ENCODE data around the gene AK4. TPM values are rescaled to one million over a fixed set of nuclear protein-coding genes. Genes with fewer than 3 reads are reported as not detected.
A peak's percentile ranks its signal among the peaks of the same experiment; 100 is the strongest.

Gene AK4
- total RNA-seq, 1 donor from 2014 or later: 133 TPM

DNA sequence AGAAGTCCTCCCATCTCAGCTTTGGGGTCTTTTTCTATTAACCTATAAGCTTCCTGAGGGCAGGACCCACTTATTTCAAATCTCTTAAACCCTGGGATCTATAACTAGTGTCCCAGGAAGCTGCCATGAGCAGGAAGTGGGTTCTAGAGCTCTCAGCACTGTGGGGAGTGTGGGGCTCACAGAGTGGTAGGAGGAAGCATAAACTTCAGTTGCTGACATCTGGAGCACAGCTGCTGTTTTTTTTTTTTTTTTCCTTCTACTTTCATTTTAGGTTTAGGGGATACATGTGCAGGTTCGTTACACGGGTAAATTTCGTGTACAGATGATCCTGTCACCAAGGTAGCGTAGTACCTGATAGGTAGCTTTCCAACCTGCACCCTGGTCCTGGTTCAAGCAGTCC lies 59.3 kb downstream of the AK4 start:
- no peaks in the 10 kb centered on the region for H3K9me3 Mint-ChIP-seq (ENCODE audit: unreplicated experiment)
- no peaks in the 10 kb centered on the region for H4K20me1 ChIP-seq (ENCODE audit: insufficient read depth, low read length)
- FAIRE-seq (no peak), DNase-seq (ENCODE audit: low read depth) (no peak)
- no peaks in the 10 kb centered on the region for H3K9me3 ChIP-seq (ENCODE audit: insufficient read depth, low read depth, low read length)
- no peak overlapping the region for H3K4me3 Mint-ChIP-seq (ENCODE audit: unreplicated experiment)
- H3K27me3 ChIP-seq (ENCODE audit: insufficient read depth, low read length): no peaks in the 10 kb centered on the region
- no peaks in the 10 kb centered on the region for H3K36me3 ChIP-seq (ENCODE audit: insufficient read depth, low read length)
- H3K27ac ChIP-seq (ENCODE audit: low read depth, low read length): no peak overlapping the region
- no peak overlapping the region for H3K9ac ChIP-seq (ENCODE audit: low read length)
- TF ChIP-seq EZH2 (IDR thresholded peaks at IDR 0.05; ENCODE audit: insufficient read depth, low read length): no peak
- no peaks in the 10 kb centered on the region for H3K4me1 ChIP-seq (ENCODE audit: insufficient read depth, low read length)
- H3K36me3 Mint-ChIP-seq (ENCODE audit: low read depth, unreplicated experiment): peaks cover 5% of the 10 kb centered on the region
- no peak overlapping the region for H3K4me2 ChIP-seq (ENCODE audit: low read length)
- H3K27me3 Mint-ChIP-seq (ENCODE audit: low read depth, unreplicated experiment): no peaks in the 10 kb centered on the region
- no peaks in the 10 kb centered on the region for H3K79me2 ChIP-seq (ENCODE audit: insufficient read depth, low read length)
- no peak overlapping the region for H2AFZ ChIP-seq (ENCODE audit: low read depth, low read length)
- peaks cover 3% of the 10 kb centered on the region for H3K4me1 Mint-ChIP-seq (ENCODE audit: low read depth, unreplicated experiment)
- H3K27ac Mint-ChIP-seq (ENCODE audit: unreplicated experiment): no peak overlapping the region
- no peak overlapping the region for H3K4me3 ChIP-seq (ENCODE audit: insufficient read depth, low read depth, low read length)

- Mint-ChIP-seq H3K4me1 (ENCODE audit: low read depth, unreplicated experiment) (peaks cover 3% of the 10 kb centered on the region), H3K4me3 (ENCODE audit: unreplicated experiment) (no peak overlapping the region), H3K9me3 (ENCODE audit: unreplicated experiment) (no peaks in the 10 kb centered on the region), H3K27ac (ENCODE audit: unreplicated experiment) (no peak overlapping the region), H3K36me3 (ENCODE audit: low read depth, unreplicated experiment) (peaks cover 5% of the 10 kb centered on the region), H3K27me3 (ENCODE audit: low read depth, unreplicated experiment) (no peaks in the 10 kb centered on the region)
- H3K9ac ChIP-seq (ENCODE audit: low read length): no peak overlapping the region
- DNase-seq (ENCODE audit: low read depth): no peak
- H3K4me3 ChIP-seq (ENCODE audit: insufficient read depth, low read depth, low read length): no peak overlapping the region
- no peaks in the 10 kb centered on the region for H3K36me3 ChIP-seq (ENCODE audit: insufficient read depth, low read length)
- no peaks in the 10 kb centered on the region for H4K20me1 ChIP-seq (ENCODE audit: insufficient read depth, low read length)
- no peaks in the 10 kb centered on the region for H3K9me3 ChIP-seq (ENCODE audit: insufficient read depth, low read depth, low read length)
- no peaks in the 10 kb centered on the region for H3K4me1 ChIP-seq (ENCODE audit: insufficient read depth, low read length)
- no peaks in the 10 kb centered on the region for H3K79me2 ChIP-seq (ENCODE audit: insufficient read depth, low read length)
- H3K4me2 ChIP-seq (ENCODE audit: low read length): no peak overlapping the region
- no peak overlapping the region for H2AFZ ChIP-seq (ENCODE audit: low read depth, low read length)
- H3K27ac ChIP-seq (ENCODE audit: low read depth, low read length): no peak overlapping the region
- TF ChIP-seq CTCF (IDR thresholded peaks at IDR 0.05; ENCODE audit: insufficient read depth, low read depth, low read length) (no peak), EZH2 (IDR thresholded peaks at IDR 0.05; ENCODE audit: insufficient read depth, low read length) (no peak)
- no peak for FAIRE-seq
- H3K27me3 ChIP-seq (ENCODE audit: insufficient read depth, low read length): peaks cover 3% of the 10 kb centered on the region
Observed at GRCh38 chr1:65208563-65208973, 60.6 kb downstream of the AK4 start.

GRCh38 chr1:65209005-65209885 lies 61.2 kb downstream of the AK4 start:
- peaks cover 3% of the 10 kb centered on the region for H3K27me3 ChIP-seq (ENCODE audit: insufficient read depth, low read length)
- no peaks in the 10 kb centered on the region for H3K4me1 ChIP-seq (ENCODE audit: insufficient read depth, low read length)
- Mint-ChIP-seq H3K36me3 (ENCODE audit: low read depth, unreplicated experiment) (peaks cover 5% of the 10 kb centered on the region), H3K27me3 (ENCODE audit: low read depth, unreplicated experiment) (no peaks in the 10 kb centered on the region), H3K27ac (ENCODE audit: unreplicated experiment) (no peak overlapping the region), H3K4me1 (ENCODE audit: low read depth, unreplicated experiment) (peaks cover 3% of the 10 kb centered on the region), H3K9me3 (ENCODE audit: unreplicated experiment) (no peaks in the 10 kb centered on the region), H3K4me3 (ENCODE audit: unreplicated experiment) (no peak overlapping the region)
- H4K20me1 ChIP-seq (ENCODE audit: insufficient read depth, low read length): no peaks in the 10 kb centered on the region
- FAIRE-seq (peak; percentile 49), DNase-seq (ENCODE audit: low read depth) (peak; percentile 12)
- H3K79me2 ChIP-seq (ENCODE audit: insufficient read depth, low read length): no peaks in the 10 kb centered on the region
- no peak overlapping the region for H3K27ac ChIP-seq (ENCODE audit: low read depth, low read length)
- no peaks in the 10 kb centered on the region for H3K36me3 ChIP-seq (ENCODE audit: insufficient read depth, low read length)
- no peak overlapping the region for H3K9ac ChIP-seq (ENCODE audit: low read length)
- no peak overlapping the region for H3K4me2 ChIP-seq (ENCODE audit: low read length)
- no peak overlapping the region for H2AFZ ChIP-seq (ENCODE audit: low read depth, low read length)
- TF ChIP-seq EZH2 (IDR thresholded peaks at IDR 0.05; ENCODE audit: insufficient read depth, low read length): no peak
- peak; percentile 56 for TF ChIP-seq CTCF (IDR thresholded peaks at IDR 0.05; ENCODE audit: insufficient read depth, low read depth, low read length)
- H3K4me3 ChIP-seq (ENCODE audit: insufficient read depth, low read depth, low read length): no peak overlapping the region
- no peaks in the 10 kb centered on the region for H3K9me3 ChIP-seq (ENCODE audit: insufficient read depth, low read depth, low read length)
